Caco-2 (cell line): ENCODE results near the gene NRP1. TPM values are rescaled to one million over a fixed set of nuclear protein-coding genes. Genes with fewer than 3 reads are reported as not detected.

Experiments used
- BruUV-seq: library from RNA; stranded (reverse); fragments of 400-500 nt; replicated peaks from 2 replicates; lab custom pipeline; 2021; lab: Mats Ljungman, UMichigan
- CTCF ChIA-PET: fragments of 300-600 bp; sonication (Branson Sonifier 250); formaldehyde crosslinking; loops from one replicate; lab custom pipeline; 2022; ENCODE audit warnings: antibody characterized with exemption; lab: Charles Lee
- POLR2A ChIA-PET: fragments of 300-600 bp; sonication (Branson Sonifier 250); formaldehyde crosslinking; loops from one replicate; lab custom pipeline; 2022; ENCODE audit warnings: antibody characterized with exemption; lab: Charles Lee
- DNase-seq, 2 experiments: peaks; one replicate each; pipeline versions ENCODE4 v3.0.0 to v3.0.0-alpha.2; 2020 to 2022
- H3K27me3 ChIP-seq: replicated peaks from 2 replicates; pipeline ENCODE4 v1.6.0; 2011; ENCODE audit warnings: low read length; ENCODE audit not compliant: control insufficient read depth, insufficient read depth
- H3K36me3 ChIP-seq: 2 replicates; pipeline ENCODE4 v1.5.1; 2011; ENCODE audit warnings: low read length; ENCODE audit not compliant: control insufficient read depth, insufficient read depth
- H3K4me1 ChIP-seq: fragments of 250-450 bp; sonication (Bioruptor Pico); 2 replicates; pipeline ENCODE4 v1.5.1; 2020; ENCODE audit warnings: mild to moderate bottlenecking
- H3K4me3 ChIP-seq: 2 replicates; pipeline ENCODE4 v1.5.1; 2011; ENCODE audit warnings: low read depth, mild to moderate bottlenecking, control low read depth, low read length
- H3K9me3 ChIP-seq: fragments of 250-450 bp; sonication (Bioruptor Pico); 2 replicates; pipeline ENCODE4 v1.5.1; 2020; ENCODE audit warnings: mild to moderate bottlenecking, moderate library complexity
- H3K27ac Mint-ChIP-seq: one replicate; pipeline ENCODE4 v1.8.0; 2022; ENCODE audit warnings: mixed read lengths; ENCODE audit not compliant: unreplicated experiment
- H3K27me3 Mint-ChIP-seq: one replicate; pipeline ENCODE4 v1.8.0; 2022; ENCODE audit warnings: mixed read lengths; ENCODE audit not compliant: insufficient read depth, unreplicated experiment
- H3K36me3 Mint-ChIP-seq: one replicate; pipeline ENCODE4 v1.8.0; 2022; ENCODE audit warnings: mild to moderate bottlenecking, mixed read lengths; ENCODE audit not compliant: insufficient read depth, unreplicated experiment
- H3K4me1 Mint-ChIP-seq: one replicate; pipeline ENCODE4 v1.8.0; 2022; ENCODE audit warnings: low read depth, mixed read lengths; ENCODE audit not compliant: unreplicated experiment
- H3K4me3 Mint-ChIP-seq: one replicate; pipeline ENCODE4 v1.8.0; 2022; ENCODE audit warnings: mild to moderate bottlenecking, moderate library complexity, mixed read lengths; ENCODE audit not compliant: unreplicated experiment
- H3K9me3 Mint-ChIP-seq: one replicate; pipeline ENCODE4 v1.8.0; 2022; ENCODE audit warnings: mixed read lengths; ENCODE audit not compliant: unreplicated experiment
- CTCF ChIP-seq, 2 experiments: fragments of 200-600 bp in 1 of 2; IDR thresholded peaks; 1 replicate in 1 of 2; 2 replicates in 1 of 2; pipeline versions ENCODE4 v1.5.1 to v1.8.0; 2011 to 2022; ENCODE audit warnings: antibody characterized with exemption in 1 of 2, control low read depth in 1 of 2, inconsistent platforms in 1 of 2, low read depth in 1 of 2, low read length in 1 of 2, mild to moderate bottlenecking in 1 of 2, moderate library complexity in 1 of 2; ENCODE audit not compliant: insufficient read depth in 1 of 2, severe bottlenecking in 1 of 2, unreplicated experiment in 1 of 2
- intact Hi-C: fragments of 100-400 bp; cut with micrococcal nuclease; formaldehyde crosslinking; loops from one replicate; pipeline ENCODE4 v1.10.0; 2022; ENCODE audit not compliant: unreplicated experiment
- total RNA-seq: library from RNA; stranded (reverse); gene quantifications from 2 replicates; pipeline ENCODE4 v1.2.3, GENCODE V29; 2022

Gene NRP1
- total RNA-seq, 1 experiment from 2014 or later: 123 TPM

- Histone ChIP-seq H3K36me3 (no peaks in the 10 kb centered on the region; the same call in 1 of the 2 replicates), H3K27me3 (no peaks in the 10 kb centered on the region), H3K9me3 (no peaks in the 10 kb centered on the region), H3K4me1 (peaks cover 10% of the 10 kb centered on the region), H3K4me3 (no peak overlapping the region)
- no peak for DNase-seq
- peak overlapping the region; percentile 31 for H3K27ac Mint-ChIP-seq
- H3K36me3 Mint-ChIP-seq: peaks cover 82% of the 10 kb centered on the region
- H3K4me3 Mint-ChIP-seq: no peak overlapping the region
- no peaks in the 10 kb centered on the region for H3K27me3 Mint-ChIP-seq
- H3K4me1 Mint-ChIP-seq: peaks cover 8% of the 10 kb centered on the region
- BruUV-seq: no TSS peak
- no peaks in the 10 kb centered on the region for H3K9me3 Mint-ChIP-seq
- ChIA-PET CTCF (no interaction called here), POLR2A (interaction anchor here (0.7 kb wide), 1 partner anchor 46 kb away, joined by 3 read pairs; no protein-coding TSS in a partner anchor)
- no peak for TF ChIP-seq CTCF (IDR thresholded peaks at IDR 0.05; ENCODE audit: insufficient read depth in 1 of 2, low read depth in 1 of 2, low read length in 1 of 2, severe bottlenecking in 1 of 2, unreplicated experiment in 1 of 2)
- intact Hi-C loops: no loop called here
Observed at GRCh38 chr10:33216661-33217427, 117.6 kb downstream of the NRP1 start.

GRCh38 chr10:33215635-33216034 lies 118.8 kb downstream of the NRP1 start:
- no peak overlapping the region for H3K27ac Mint-ChIP-seq
- Histone ChIP-seq H3K4me3 (no peak overlapping the region), H3K9me3 (no peaks in the 10 kb centered on the region), H3K27me3 (no peaks in the 10 kb centered on the region), H3K36me3 (no peaks in the 10 kb centered on the region; the same call in 1 of the 2 replicates), H3K4me1 (peaks cover 10% of the 10 kb centered on the region)
- H3K27me3 Mint-ChIP-seq: no peaks in the 10 kb centered on the region
- peaks cover 8% of the 10 kb centered on the region for H3K4me1 Mint-ChIP-seq
- ChIA-PET POLR2A (interaction anchor here (0.7 kb wide), 1 partner anchor 47 kb away, joined by 3 read pairs; no protein-coding TSS in a partner anchor), CTCF (no interaction called here)
- TF ChIP-seq CTCF (IDR thresholded peaks at IDR 0.05; ENCODE audit: insufficient read depth in 1 of 2, low read depth in 1 of 2, low read length in 1 of 2, severe bottlenecking in 1 of 2, unreplicated experiment in 1 of 2): no peak
- no peak for DNase-seq
- no peaks in the 10 kb centered on the region for H3K9me3 Mint-ChIP-seq
- no peak overlapping the region for H3K4me3 Mint-ChIP-seq
- H3K36me3 Mint-ChIP-seq: peaks cover 79% of the 10 kb centered on the region
- intact Hi-C loops: no loop called here
- no TSS peak for BruUV-seq

- Mint-ChIP-seq H3K9me3 (no peaks in the 10 kb centered on the region), H3K27ac (no peak overlapping the region), H3K27me3 (no peaks in the 10 kb centered on the region), H3K4me3 (no peak overlapping the region), H3K36me3 (peaks cover 79% of the 10 kb centered on the region), H3K4me1 (peaks cover 8% of the 10 kb centered on the region)
- no peak for DNase-seq
- H3K9me3 ChIP-seq: no peaks in the 10 kb centered on the region
- BruUV-seq: no TSS peak
- no peak for TF ChIP-seq CTCF (IDR thresholded peaks at IDR 0.05; ENCODE audit: insufficient read depth in 1 of 2, low read depth in 1 of 2, low read length in 1 of 2, severe bottlenecking in 1 of 2, unreplicated experiment in 1 of 2)
- H3K4me1 ChIP-seq: peaks cover 10% of the 10 kb centered on the region
- no peak overlapping the region for H3K4me3 ChIP-seq
- POLR2A ChIA-PET: no interaction called here
- no peaks in the 10 kb centered on the region; the same call in 1 of the 2 replicates for H3K36me3 ChIP-seq
- intact Hi-C loops: no loop called here
- CTCF ChIA-PET: interaction anchor here (0.6 to 0.7 kb wide), 2 partner anchors 119 to 1406 kb away, joined by 3 read pairs; partner anchors contain the start of gene NRP1
- H3K27me3 ChIP-seq: no peaks in the 10 kb centered on the region
Observed at GRCh38 chr10:33215154-33215553, 119.3 kb downstream of the NRP1 start.
